DND-41 (cell line): Measurements from ENCODE around the gene NFXL1.

Experiments
- ATAC-seq: fragments of 200-7000 bp; cut with Tn5 transposase; 3 replicates; pipeline ENCODE4 v1.9.1; 2021; ENCODE audit warnings: low read depth; ENCODE audit not compliant: insufficient read depth
- DNase-seq: peaks from one replicate; pipeline ENCODE4 v3.0.0-alpha.2; 2020
- H2AFZ ChIP-seq: 2 replicates; pipeline ENCODE4 v1.6.0; 2012; ENCODE audit warnings: low read depth, low read length
- H3K27ac ChIP-seq: 2 replicates; pipeline ENCODE4 v1.5.1; 2012; ENCODE audit warnings: low read length, inconsistent platforms
- H3K27me3 ChIP-seq: fragments of 200-600 bp; sonication (generic); 2 replicates; pipeline ENCODE4 v1.6.0; 2012; ENCODE audit warnings: low read length, mild to moderate bottlenecking, inconsistent platforms; ENCODE audit not compliant: insufficient read depth, poor library complexity
- H3K36me3 ChIP-seq: 2 replicates; pipeline ENCODE4 v1.5.1; 2012; ENCODE audit warnings: low read length, inconsistent platforms; ENCODE audit not compliant: insufficient read depth
- H3K4me1 ChIP-seq: 2 replicates; pipeline ENCODE4 v1.5.1; 2012; ENCODE audit warnings: mild to moderate bottlenecking, low read length; ENCODE audit not compliant: insufficient read depth
- H3K4me2 ChIP-seq: 2 replicates; pipeline ENCODE4 v1.6.0; 2012; ENCODE audit warnings: mild to moderate bottlenecking, moderate library complexity, low read length, inconsistent platforms; ENCODE audit not compliant: insufficient read depth
- H3K4me3 ChIP-seq, 2 experiments: fragments of 200-600 bp in 1 of 2; shearing (Covaris generic) in 1 of 2; 2 replicates each; pipeline ENCODE4 v1.5.1; 2012 to 2016; ENCODE audit warnings: inconsistent platforms in 2 of 2, low read length in 2 of 2, mild to moderate bottlenecking in 2 of 2, low read depth in 1 of 2, moderate library complexity in 1 of 2
- H3K79me2 ChIP-seq: 2 replicates; pipeline ENCODE4 v1.6.0; 2012; ENCODE audit warnings: low read length, inconsistent platforms; ENCODE audit not compliant: insufficient read depth
- H3K9ac ChIP-seq: 2 replicates; pipeline ENCODE4 v1.6.0; 2012; ENCODE audit warnings: low read depth, mild to moderate bottlenecking, inconsistent platforms, low read length, moderate library complexity
- H3K9me3 ChIP-seq: 2 replicates; pipeline ENCODE4 v1.5.1; 2012; ENCODE audit warnings: low read length, moderate library complexity, mild to moderate bottlenecking, inconsistent platforms; ENCODE audit not compliant: insufficient read depth, severe bottlenecking
- H4K20me1 ChIP-seq: 2 replicates; pipeline ENCODE4 v1.6.0; 2012; ENCODE audit warnings: low read length; ENCODE audit not compliant: insufficient read depth
- EZH2 ChIP-seq: IDR thresholded peaks from 3 replicates; pipeline ENCODE4 v1.6.1; 2012; ENCODE audit warnings: borderline replicate concordance, low read depth, mild to moderate bottlenecking, moderate library complexity, low read length, inconsistent platforms; ENCODE audit not compliant: severe bottlenecking
- TF ChIP-seq, protein P1 (sequence below): IDR thresholded peaks from 2 replicates; pipeline ENCODE4 v1.5.1; 2012; ENCODE audit warnings: borderline replicate concordance, low read length, moderate library complexity, mild to moderate bottlenecking; ENCODE audit not compliant: poor library complexity, severe bottlenecking; ENCODE audit errors: extremely low read depth

Gene NFXL1

DNA sequence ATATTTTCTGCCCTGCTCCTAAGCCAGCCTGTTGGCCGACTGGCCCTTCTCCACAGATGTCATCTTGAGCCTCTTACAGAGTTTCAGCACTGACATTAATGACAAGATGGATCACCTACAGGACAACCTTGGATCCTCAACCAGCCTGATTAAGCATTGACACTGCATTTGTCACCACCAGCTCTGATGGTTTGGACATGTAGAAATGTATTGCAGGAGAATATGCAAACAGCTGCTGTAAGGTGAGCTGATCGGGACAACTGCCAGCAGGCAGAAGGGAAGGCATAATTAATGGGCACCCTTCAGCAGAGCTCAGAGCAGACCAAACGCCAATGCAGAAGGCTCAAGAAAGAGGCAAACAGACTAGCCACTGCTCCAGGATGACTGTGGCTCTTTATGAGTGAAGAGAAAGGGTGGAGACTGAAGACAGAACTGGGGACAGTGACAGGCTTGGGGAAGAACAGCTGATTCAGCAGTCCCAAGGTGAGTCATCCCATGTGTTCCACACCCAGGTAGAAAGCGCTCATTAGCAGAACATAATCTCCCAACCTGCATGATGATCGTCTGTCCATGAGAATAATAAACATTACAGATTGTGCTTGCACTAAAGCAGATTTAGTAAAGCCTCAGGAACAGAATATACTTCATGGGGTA, 83.2 kb downstream of the NFXL1 start:
- no peaks in the 10 kb centered on the region for H3K27me3 ChIP-seq
- H3K79me2 ChIP-seq = no peaks in the 10 kb centered on the region
- no peak overlapping the region for H3K4me3 ChIP-seq
- H2AFZ ChIP-seq = no peak overlapping the region
- peaks cover 38% of the 10 kb centered on the region for H3K4me1 ChIP-seq
- H3K9me3 ChIP-seq = no peaks in the 10 kb centered on the region
- H3K36me3 ChIP-seq = no peaks in the 10 kb centered on the region
- no peaks in the 10 kb centered on the region for H4K20me1 ChIP-seq
- DNase-seq (no peak), ATAC-seq (no peak)
- H3K4me2 ChIP-seq = no peak overlapping the region
- H3K9ac ChIP-seq = no peak overlapping the region
- H3K27ac ChIP-seq = no peak overlapping the region
- TF ChIP-seq EZH2 = no peak
- TF ChIP-seq, protein P1, sequence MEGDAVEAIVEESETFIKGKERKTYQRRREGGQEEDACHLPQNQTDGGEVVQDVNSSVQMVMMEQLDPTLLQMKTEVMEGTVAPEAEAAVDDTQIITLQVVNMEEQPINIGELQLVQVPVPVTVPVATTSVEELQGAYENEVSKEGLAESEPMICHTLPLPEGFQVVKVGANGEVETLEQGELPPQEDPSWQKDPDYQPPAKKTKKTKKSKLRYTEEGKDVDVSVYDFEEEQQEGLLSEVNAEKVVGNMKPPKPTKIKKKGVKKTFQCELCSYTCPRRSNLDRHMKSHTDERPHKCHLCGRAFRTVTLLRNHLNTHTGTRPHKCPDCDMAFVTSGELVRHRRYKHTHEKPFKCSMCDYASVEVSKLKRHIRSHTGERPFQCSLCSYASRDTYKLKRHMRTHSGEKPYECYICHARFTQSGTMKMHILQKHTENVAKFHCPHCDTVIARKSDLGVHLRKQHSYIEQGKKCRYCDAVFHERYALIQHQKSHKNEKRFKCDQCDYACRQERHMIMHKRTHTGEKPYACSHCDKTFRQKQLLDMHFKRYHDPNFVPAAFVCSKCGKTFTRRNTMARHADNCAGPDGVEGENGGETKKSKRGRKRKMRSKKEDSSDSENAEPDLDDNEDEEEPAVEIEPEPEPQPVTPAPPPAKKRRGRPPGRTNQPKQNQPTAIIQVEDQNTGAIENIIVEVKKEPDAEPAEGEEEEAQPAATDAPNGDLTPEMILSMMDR = no peak

- Histone ChIP-seq H3K27me3 (no peaks in the 10 kb centered on the region), H3K4me2 (no peak overlapping the region), H3K9ac (no peak overlapping the region), H3K4me3 (no peak overlapping the region), H4K20me1 (no peaks in the 10 kb centered on the region), H3K27ac (no peak overlapping the region), H3K36me3 (no peaks in the 10 kb centered on the region), H3K79me2 (no peaks in the 10 kb centered on the region), H3K9me3 (no peaks in the 10 kb centered on the region), H3K4me1 (peaks cover 34% of the 10 kb centered on the region), H2AFZ (no peak overlapping the region)
- DNase-seq (no peak), ATAC-seq (no peak)
- TF ChIP-seq, protein P1 = no peak
- TF ChIP-seq EZH2 = no peak
These were observed 83.9 kb downstream of the NFXL1 start for GRCh38 chr4:47830265-47831025.

- TF ChIP-seq, protein P1 = no peak
- no peak for TF ChIP-seq EZH2
- Histone ChIP-seq H3K9ac (no peak overlapping the region), H2AFZ (no peak overlapping the region), H3K4me2 (no peak overlapping the region), H3K4me1 (peaks cover 27% of the 10 kb centered on the region), H3K79me2 (no peaks in the 10 kb centered on the region), H3K27ac (no peak overlapping the region), H4K20me1 (no peaks in the 10 kb centered on the region), H3K36me3 (no peaks in the 10 kb centered on the region), H3K27me3 (no peaks in the 10 kb centered on the region), H3K9me3 (no peaks in the 10 kb centered on the region), H3K4me3 (no peak overlapping the region)
- ATAC-seq (no peak), DNase-seq (no peak)
These were observed 84.9 kb downstream of the NFXL1 start for GRCh38 chr4:47829438-47829837.
